Peyer's patch (tissue), 4 donors: ENCODE data around the gene SPTSSB. TPM values are rescaled to one million over a fixed set of nuclear protein-coding genes. Genes with fewer than 3 reads are reported as not detected.

ENCODE experiments used
- DNase-seq, 3 donors: peaks; one replicate each; pipeline ENCODE4 v3.0.0-alpha.2; 2017 to 2019
- H3K27ac ChIP-seq, 4 donors: fragments of 200-600 bp; sonication (generic); one replicate each; pipeline ENCODE4 v1.5.1; 2016 to 2019
- H3K27me3 ChIP-seq, 2 donors: fragments of 200-600 bp; sonication (generic); one replicate each; pipeline ENCODE4 v1.5.1; 2019
- H3K36me3 ChIP-seq, 3 donors: fragments of 200-600 bp; sonication (generic); one replicate each; pipeline ENCODE4 v1.5.1; 2016 to 2019
- H3K4me1 ChIP-seq, 4 donors: fragments of 200-600 bp; sonication (generic); one replicate each; pipeline ENCODE4 v1.5.1; 2016 to 2019
- H3K4me3 ChIP-seq, 4 donors: fragments of 200-600 bp; sonication (generic); 1 replicate in 3 of 4; 2 replicates in 1 of 4; pipeline ENCODE4 v1.5.1; 2016 to 2019; ENCODE audit warnings: mild to moderate bottlenecking in 1 of 4
- H3K9me3 ChIP-seq, 4 donors: fragments of 200-600 bp; sonication (generic); one replicate each; pipeline ENCODE4 v1.5.1; 2016 to 2019; ENCODE audit warnings: mild to moderate bottlenecking in 1 of 4
- POLR2A ChIP-seq, 2 donors: fragments of 450-650 bp; IDR thresholded peaks; one replicate each; pipeline ENCODE4 v1.5.1; 2017; ENCODE audit warnings: antibody characterized with exemption in 2 of 2, mild to moderate bottlenecking in 2 of 2, moderate library complexity in 2 of 2
- total RNA-seq, 4 donors: library from RNA; depleted of rRNA; stranded (reverse); fragments of >200 nt; gene quantifications; one replicate each; pipeline ENCODE4 v1.1.0, GENCODE V29; 2016
- TF ChIP-seq, protein P1 (sequence below), 6 experiments: fragments of 450-650 bp in 4 of 6; fragments of 200-600 bp in 2 of 6; sonication (generic) in 1 of 6; IDR thresholded peaks; one replicate each; pipeline ENCODE4 v1.5.1; 2017 to 2019; ENCODE audit warnings: antibody characterized with exemption in 6 of 6, mild to moderate bottlenecking in 3 of 6, moderate library complexity in 1 of 6

SPTSSB gene
- total RNA-seq, 4 donors from 2014 or later = not detected

DNA sequence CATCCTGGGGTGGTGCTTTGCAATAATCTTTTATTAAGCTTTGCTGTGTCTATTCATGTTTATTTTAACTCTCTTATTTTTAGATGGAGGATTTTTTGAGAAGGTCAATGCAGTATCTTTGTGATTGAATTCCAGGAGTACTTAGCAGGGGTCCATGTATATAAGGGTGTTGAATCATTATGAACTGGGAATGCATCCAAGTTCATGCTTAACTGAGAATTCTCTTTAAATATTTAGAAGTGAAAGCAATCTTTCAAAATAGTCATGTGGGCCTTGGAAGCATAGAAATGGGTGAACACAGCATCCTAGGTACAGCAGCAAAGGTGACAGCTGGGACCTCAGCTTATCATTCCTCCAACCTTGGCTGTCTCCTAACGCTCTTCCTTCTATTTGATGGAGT lies 27.3 kb downstream of the SPTSSB start:
- no peaks in the 10 kb centered on the region for H3K4me1 ChIP-seq
- H3K4me3 ChIP-seq = no peak overlapping the region
- H3K27ac ChIP-seq = no peak overlapping the region
- H3K9me3 ChIP-seq = no peaks in the 10 kb centered on the region
- no peak for DNase-seq
- TF ChIP-seq POLR2A (IDR thresholded peaks at IDR 0.05) = no peak
- TF ChIP-seq, protein P1, sequence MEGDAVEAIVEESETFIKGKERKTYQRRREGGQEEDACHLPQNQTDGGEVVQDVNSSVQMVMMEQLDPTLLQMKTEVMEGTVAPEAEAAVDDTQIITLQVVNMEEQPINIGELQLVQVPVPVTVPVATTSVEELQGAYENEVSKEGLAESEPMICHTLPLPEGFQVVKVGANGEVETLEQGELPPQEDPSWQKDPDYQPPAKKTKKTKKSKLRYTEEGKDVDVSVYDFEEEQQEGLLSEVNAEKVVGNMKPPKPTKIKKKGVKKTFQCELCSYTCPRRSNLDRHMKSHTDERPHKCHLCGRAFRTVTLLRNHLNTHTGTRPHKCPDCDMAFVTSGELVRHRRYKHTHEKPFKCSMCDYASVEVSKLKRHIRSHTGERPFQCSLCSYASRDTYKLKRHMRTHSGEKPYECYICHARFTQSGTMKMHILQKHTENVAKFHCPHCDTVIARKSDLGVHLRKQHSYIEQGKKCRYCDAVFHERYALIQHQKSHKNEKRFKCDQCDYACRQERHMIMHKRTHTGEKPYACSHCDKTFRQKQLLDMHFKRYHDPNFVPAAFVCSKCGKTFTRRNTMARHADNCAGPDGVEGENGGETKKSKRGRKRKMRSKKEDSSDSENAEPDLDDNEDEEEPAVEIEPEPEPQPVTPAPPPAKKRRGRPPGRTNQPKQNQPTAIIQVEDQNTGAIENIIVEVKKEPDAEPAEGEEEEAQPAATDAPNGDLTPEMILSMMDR (IDR thresholded peaks at IDR 0.05) = no peak
- no peaks in the 10 kb centered on the region for H3K27me3 ChIP-seq
- H3K36me3 ChIP-seq = no peaks in the 10 kb centered on the region

DNA sequence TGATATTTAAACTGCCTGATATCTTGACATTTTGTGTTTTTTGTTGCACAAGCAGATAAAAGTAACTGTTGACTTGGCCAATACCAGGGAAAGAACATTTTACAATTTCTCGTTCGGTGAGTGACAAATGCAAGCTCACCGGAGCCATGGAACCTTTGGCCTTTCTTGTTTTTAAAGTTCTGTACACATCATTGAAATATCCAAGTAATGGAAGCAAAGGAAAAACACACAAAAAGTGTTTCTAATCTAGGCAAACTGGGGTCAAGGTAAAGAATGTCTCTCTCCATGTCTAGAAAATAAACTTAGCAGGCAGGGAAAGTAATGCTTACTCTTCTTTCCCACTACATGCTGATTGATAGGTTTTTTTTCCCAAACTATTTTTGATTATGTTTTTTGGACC lies 27.8 kb downstream of the SPTSSB start:
- H3K27me3 ChIP-seq = no peaks in the 10 kb centered on the region
- H3K36me3 ChIP-seq = no peaks in the 10 kb centered on the region
- H3K9me3 ChIP-seq = no peaks in the 10 kb centered on the region
- H3K27ac ChIP-seq = no peak overlapping the region
- H3K4me1 ChIP-seq = no peaks in the 10 kb centered on the region
- no peak for TF ChIP-seq POLR2A (IDR thresholded peaks at IDR 0.05)
- TF ChIP-seq, protein P1 (IDR thresholded peaks at IDR 0.05) = no peak
- no peak overlapping the region for H3K4me3 ChIP-seq
- DNase-seq = no peak

DNA sequence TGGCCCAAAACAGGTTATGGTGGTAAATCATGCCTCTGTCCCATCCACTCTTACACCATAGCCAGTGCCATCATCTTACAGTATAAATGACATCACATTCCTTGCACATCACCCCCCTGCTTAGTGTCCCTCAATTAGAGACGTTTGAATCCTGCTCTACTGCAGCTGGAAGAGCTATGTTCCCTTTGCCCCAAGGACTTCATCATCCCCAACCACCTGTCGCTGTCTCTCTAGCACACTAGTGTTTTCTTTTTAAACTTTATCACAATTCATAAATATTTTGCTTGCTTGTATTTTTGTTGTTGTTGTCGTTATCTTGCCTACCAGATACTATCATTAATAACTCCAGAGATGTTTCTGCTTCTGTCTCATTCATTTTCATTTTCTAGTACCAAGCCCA lies 28.7 kb downstream of the SPTSSB start:
- no peaks in the 10 kb centered on the region for H3K9me3 ChIP-seq
- no peaks in the 10 kb centered on the region for H3K27me3 ChIP-seq
- no peaks in the 10 kb centered on the region for H3K4me1 ChIP-seq
- no peak overlapping the region for H3K4me3 ChIP-seq
- H3K36me3 ChIP-seq = no peaks in the 10 kb centered on the region
- H3K27ac ChIP-seq = no peak overlapping the region
- no peak for TF ChIP-seq POLR2A (IDR thresholded peaks at IDR 0.05)
- TF ChIP-seq, protein P1 (IDR thresholded peaks at IDR 0.05) = no peak
- no peak for DNase-seq

DNA sequence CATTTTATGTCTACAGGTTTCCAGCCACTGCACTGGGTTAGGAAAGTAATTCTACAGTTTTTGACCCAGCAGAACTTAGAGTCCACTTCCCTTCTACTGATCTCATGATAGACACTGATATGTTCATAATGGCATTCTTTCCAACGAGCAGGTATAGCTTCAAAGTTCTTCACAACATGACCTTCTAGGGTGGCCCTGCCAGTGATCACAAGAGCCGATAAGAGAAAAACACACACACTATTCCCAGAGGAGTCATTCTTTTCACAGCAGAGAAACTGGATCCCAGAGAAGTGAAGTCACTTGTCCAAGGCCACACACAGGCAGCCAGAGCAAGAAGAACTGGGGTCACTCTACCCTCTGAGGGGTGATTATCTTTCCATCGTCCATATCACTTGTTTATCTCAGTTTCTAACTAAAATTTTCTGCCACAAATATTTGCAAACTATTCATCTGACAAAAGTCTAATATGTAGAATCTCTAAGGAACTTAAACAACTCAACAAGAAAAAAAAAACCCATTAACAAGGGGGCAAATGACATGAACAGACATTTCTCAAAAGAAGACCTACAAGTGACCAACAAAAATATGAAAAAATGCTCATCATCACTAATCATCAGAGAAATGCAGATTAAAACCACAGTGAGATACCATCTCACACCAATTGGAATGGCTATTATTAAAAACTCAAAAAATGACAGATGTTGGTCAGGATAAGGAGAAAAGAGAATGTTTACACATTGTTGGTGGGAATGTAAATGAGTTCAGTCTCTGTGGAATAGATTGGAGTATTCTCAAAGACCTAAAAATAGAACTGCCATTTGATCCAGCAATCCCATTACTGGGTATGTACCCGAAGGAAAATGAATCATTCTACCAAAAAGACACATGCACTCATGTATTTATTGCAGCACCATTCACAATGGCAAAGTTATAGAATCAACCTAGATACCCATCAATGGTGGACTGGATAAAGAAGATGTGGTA lies 31.5 kb downstream of the SPTSSB start:
- Histone ChIP-seq H3K36me3 (no peaks in the 10 kb centered on the region), H3K9me3 (no peaks in the 10 kb centered on the region), H3K4me1 (no peaks in the 10 kb centered on the region), H3K4me3 (no peak overlapping the region), H3K27me3 (no peaks in the 10 kb centered on the region), H3K27ac (no peak overlapping the region)
- no peak for DNase-seq
- no peak for TF ChIP-seq POLR2A (IDR thresholded peaks at IDR 0.05)
- TF ChIP-seq, protein P1 (IDR thresholded peaks at IDR 0.05) = no peak

DNA sequence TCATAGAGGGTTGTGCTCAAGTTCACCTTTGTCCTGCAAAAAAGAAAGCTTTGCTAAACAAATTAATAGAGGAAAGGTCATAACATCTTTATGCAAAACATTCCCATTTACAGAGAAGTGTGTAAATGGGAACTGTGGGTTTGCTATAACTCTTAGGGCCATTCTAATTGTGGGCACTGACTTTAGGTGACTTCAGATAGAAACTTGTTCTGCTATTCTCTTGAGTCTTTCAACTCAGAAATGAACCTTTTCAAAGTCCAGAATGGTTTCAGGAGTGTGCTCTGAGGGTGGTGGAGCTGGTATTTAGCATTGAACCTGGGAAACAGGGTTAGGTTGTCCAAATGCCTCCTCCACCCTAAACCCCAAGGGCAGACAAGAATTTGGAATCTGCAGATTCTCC lies 34.0 kb downstream of the SPTSSB start:
- no peaks in the 10 kb centered on the region for H3K9me3 ChIP-seq
- H3K27me3 ChIP-seq = no peaks in the 10 kb centered on the region
- H3K27ac ChIP-seq = no peak overlapping the region
- H3K36me3 ChIP-seq = no peaks in the 10 kb centered on the region
- no peak for TF ChIP-seq POLR2A (IDR thresholded peaks at IDR 0.05)
- TF ChIP-seq, protein P1 (IDR thresholded peaks at IDR 0.05) = no peak
- H3K4me3 ChIP-seq = no peak overlapping the region
- no peaks in the 10 kb centered on the region for H3K4me1 ChIP-seq
- no peak for DNase-seq
